HEK293 (cell line): ENCODE results near the gene EML3.
A peak's percentile ranks its signal among the peaks of the same experiment; 100 is the strongest.

Source experiments
- GLIS1 ChIP-seq: fragments of 450-650 bp; formaldehyde crosslinking; IDR thresholded peaks from 2 replicates; pipeline ENCODE4 v1.5.1; 2016; ENCODE audit warnings: missing biosample characterization, missing genetic modification characterization
- REST ChIP-seq: fragments of 450-650 bp; formaldehyde crosslinking; IDR thresholded peaks from 2 replicates; pipeline ENCODE4 v1.5.1; 2016; ENCODE audit warnings: missing biosample characterization, missing genetic modification characterization
- YY2 ChIP-seq: fragments of 450-650 bp; formaldehyde crosslinking; IDR thresholded peaks from 2 replicates; pipeline ENCODE4 v1.5.1; 2016; ENCODE audit warnings: missing biosample characterization, missing genetic modification characterization
- ZBTB49 ChIP-seq: fragments of 450-650 bp; formaldehyde crosslinking; IDR thresholded peaks from 2 replicates; pipeline ENCODE4 v1.5.1; 2016; ENCODE audit warnings: missing biosample characterization, missing genetic modification characterization, low read depth
- ZBTB7A ChIP-seq: fragments of 450-650 bp; formaldehyde crosslinking; IDR thresholded peaks from 2 replicates; pipeline ENCODE4 v1.5.1; 2016; ENCODE audit warnings: low read depth, missing biosample characterization, missing genetic modification characterization
- ZEB2 ChIP-seq: fragments of 450-650 bp; formaldehyde crosslinking; IDR thresholded peaks from 2 replicates; pipeline ENCODE4 v1.5.1; 2016; ENCODE audit warnings: missing biosample characterization, missing genetic modification characterization
- ZNF138 ChIP-seq: fragments of 450-650 bp; formaldehyde crosslinking; IDR thresholded peaks from 2 replicates; pipeline ENCODE4 v1.5.1; 2016; ENCODE audit warnings: missing biosample characterization, missing genetic modification characterization, borderline replicate concordance
- ZNF16 ChIP-seq: fragments of 450-650 bp; formaldehyde crosslinking; IDR thresholded peaks from 2 replicates; pipeline ENCODE4 v1.5.1; 2016; ENCODE audit warnings: low read depth, missing biosample characterization, missing genetic modification characterization
- ZNF174 ChIP-seq: fragments of 450-650 bp; formaldehyde crosslinking; IDR thresholded peaks from 2 replicates; pipeline ENCODE4 v1.5.0; 2017; ENCODE audit warnings: missing biosample characterization, mild to moderate bottlenecking, missing genetic modification characterization
- ZNF266 ChIP-seq: fragments of 450-650 bp; formaldehyde crosslinking; IDR thresholded peaks from 2 replicates; pipeline ENCODE4 v1.5.1; 2016; ENCODE audit warnings: missing biosample characterization, missing genetic modification characterization, low read depth
- ZNF274 ChIP-seq, 2 experiments: fragments of 200-500 bp in 1 of 2; fragments of 450-650 bp in 1 of 2; sonication (Bioruptor generic) in 1 of 2; formaldehyde crosslinking in 1 of 2; IDR thresholded peaks; 2 replicates each; pipeline versions ENCODE4 v1.5.1 to v1.6.1; 2014 to 2016; ENCODE audit warnings: borderline replicate concordance in 1 of 2, inconsistent platforms in 1 of 2, low read length in 1 of 2, missing biosample characterization in 1 of 2, missing genetic modification characterization in 1 of 2
- ZNF354C ChIP-seq: fragments of 450-650 bp; formaldehyde crosslinking; IDR thresholded peaks from 2 replicates; pipeline ENCODE4 v1.5.1; 2016; ENCODE audit warnings: missing biosample characterization, missing genetic modification characterization, low read depth, borderline replicate concordance
- ZNF362 ChIP-seq: fragments of 450-650 bp; formaldehyde crosslinking; IDR thresholded peaks from 2 replicates; pipeline ENCODE4 v1.5.1; 2016; ENCODE audit warnings: missing biosample characterization, missing genetic modification characterization
- ZNF398 ChIP-seq: fragments of 450-650 bp; formaldehyde crosslinking; IDR thresholded peaks from 2 replicates; pipeline ENCODE4 v1.5.1; 2017; ENCODE audit warnings: missing biosample characterization, missing genetic modification characterization
- ZNF404 ChIP-seq: fragments of 450-650 bp; formaldehyde crosslinking; IDR thresholded peaks from 2 replicates; pipeline ENCODE4 v1.5.1; 2017; ENCODE audit warnings: missing biosample characterization, missing genetic modification characterization
- ZNF513 ChIP-seq: fragments of 450-650 bp; IDR thresholded peaks from 2 replicates; pipeline ENCODE4 v1.5.1; 2018; ENCODE audit warnings: missing biosample characterization, missing genetic modification characterization
- ZNF521 ChIP-seq: fragments of 450-650 bp; formaldehyde crosslinking; IDR thresholded peaks from 2 replicates; pipeline ENCODE4 v1.5.1; 2017; ENCODE audit warnings: missing biosample characterization, mild to moderate bottlenecking, missing genetic modification characterization
- ZNF544 ChIP-seq: fragments of 450-650 bp; formaldehyde crosslinking; IDR thresholded peaks from 2 replicates; pipeline ENCODE4 v1.5.0; 2017; ENCODE audit warnings: missing biosample characterization, missing genetic modification characterization
- ZNF580 ChIP-seq: fragments of 450-650 bp; formaldehyde crosslinking; IDR thresholded peaks from 2 replicates; pipeline ENCODE4 v1.5.1; 2016; ENCODE audit warnings: missing biosample characterization, missing genetic modification characterization
- ZNF596 ChIP-seq: fragments of 450-650 bp; IDR thresholded peaks from 2 replicates; pipeline ENCODE4 v1.5.0; 2018; ENCODE audit warnings: missing biosample characterization, mild to moderate bottlenecking, missing genetic modification characterization, moderate library complexity
- ZNF837 ChIP-seq: fragments of 450-650 bp; formaldehyde crosslinking; IDR thresholded peaks from 2 replicates; pipeline ENCODE4 v1.5.1; 2016; ENCODE audit warnings: missing biosample characterization, missing genetic modification characterization
- ZXDB ChIP-seq: fragments of 450-650 bp; formaldehyde crosslinking; IDR thresholded peaks from 2 replicates; pipeline ENCODE4 v1.5.1; 2016; ENCODE audit warnings: missing biosample characterization, missing genetic modification characterization
- TF ChIP-seq, protein P1 (sequence below): fragments of 450-650 bp; formaldehyde crosslinking; IDR thresholded peaks from 2 replicates; pipeline ENCODE4 v1.5.1; 2017; ENCODE audit warnings: missing biosample characterization, missing genetic modification characterization

EML3 gene

DNA sequence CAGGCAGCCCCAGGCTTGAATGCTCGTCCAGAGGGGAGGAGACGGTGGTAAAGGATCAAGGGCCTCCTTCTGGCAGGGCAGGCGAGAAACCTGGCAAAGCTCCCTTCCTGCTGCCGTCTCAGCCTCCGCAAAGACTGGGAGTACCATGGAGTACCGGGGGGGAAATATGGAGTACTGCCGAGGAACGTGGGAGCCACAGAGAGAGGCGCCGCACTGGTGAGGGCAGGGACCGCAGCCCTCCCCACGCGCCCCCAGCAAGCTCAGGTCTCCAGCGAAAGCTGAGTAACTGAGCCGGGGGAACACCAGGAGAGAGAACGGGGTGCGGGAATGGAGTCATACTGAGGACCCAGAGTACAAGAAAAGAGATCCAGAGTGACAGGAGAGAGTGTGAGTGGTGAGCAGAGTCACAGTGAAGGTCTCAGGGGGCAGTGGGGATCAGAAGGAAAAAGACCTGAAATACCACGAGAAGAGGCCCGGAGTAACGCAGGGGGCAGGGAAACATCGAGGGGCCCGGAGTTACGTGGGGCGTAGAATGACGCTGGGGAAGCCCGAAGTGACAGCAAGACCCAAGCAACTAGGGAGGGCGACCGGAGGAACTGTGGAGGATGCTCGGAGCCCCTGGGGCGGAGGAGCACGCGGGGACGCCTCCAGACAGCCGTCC lies 740 bp downstream of the EML3 start (continued):
- TF ChIP-seq REST (tag by site-specific recombination) (no peak), ZNF354C (tag by site-specific recombination) (no peak), ZNF362 (tag by site-specific recombination) (no peak), ZXDB (peak; percentile 60; the same call in 1 of the 2 replicates), ZNF274 (IDR thresholded peaks at IDR 0.05; ENCODE audit: low read length) (no peak), ZNF274 (tag by site-specific recombination; IDR thresholded peaks at IDR 0.05; ENCODE audit: borderline replicate concordance) (no peak), ZNF580 (tag by site-specific recombination) (no peak), YY2 (no peak), ZNF404 (no peak), ZNF266 (tag by site-specific recombination) (no peak), ZNF174 (tag by site-specific recombination) (no peak), ZNF521 (tag by site-specific recombination) (no peak), ZNF544 (no peak), ZBTB49 (tag by site-specific recombination) (no peak), ZNF138 (tag by site-specific recombination) (no peak), ZBTB7A (no peak), ZNF837 (tag by site-specific recombination) (no peak), ZEB2 (0 out of 2 replicates have a peak, but pooled peaks have one; percentile 55), ZNF513 (no peak), ZNF398 (tag by site-specific recombination) (peak; percentile 65), ZNF16 (tag by site-specific recombination) (peak; percentile 92), ZNF596 (tag by site-specific recombination) (no peak), GLIS1 (tag by site-specific recombination) (peak; percentile 65)
- TF ChIP-seq, protein P1, sequence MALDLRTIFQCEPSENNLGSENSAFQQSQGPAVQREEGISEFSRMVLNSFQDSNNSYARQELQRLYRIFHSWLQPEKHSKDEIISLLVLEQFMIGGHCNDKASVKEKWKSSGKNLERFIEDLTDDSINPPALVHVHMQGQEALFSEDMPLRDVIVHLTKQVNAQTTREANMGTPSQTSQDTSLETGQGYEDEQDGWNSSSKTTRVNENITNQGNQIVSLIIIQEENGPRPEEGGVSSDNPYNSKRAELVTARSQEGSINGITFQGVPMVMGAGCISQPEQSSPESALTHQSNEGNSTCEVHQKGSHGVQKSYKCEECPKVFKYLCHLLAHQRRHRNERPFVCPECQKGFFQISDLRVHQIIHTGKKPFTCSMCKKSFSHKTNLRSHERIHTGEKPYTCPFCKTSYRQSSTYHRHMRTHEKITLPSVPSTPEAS (tag by site-specific recombination) = no peak
